ENCODE results near the gene CD3G. TPM values are rescaled to one million over a fixed set of nuclear protein-coding genes. Genes with fewer than 3 reads are reported as not detected.

The CD3G gene
- total and polyA plus RNA-seq, 4 donors = 0.17 to 0.50 (median 0.23) TPM

DNA sequence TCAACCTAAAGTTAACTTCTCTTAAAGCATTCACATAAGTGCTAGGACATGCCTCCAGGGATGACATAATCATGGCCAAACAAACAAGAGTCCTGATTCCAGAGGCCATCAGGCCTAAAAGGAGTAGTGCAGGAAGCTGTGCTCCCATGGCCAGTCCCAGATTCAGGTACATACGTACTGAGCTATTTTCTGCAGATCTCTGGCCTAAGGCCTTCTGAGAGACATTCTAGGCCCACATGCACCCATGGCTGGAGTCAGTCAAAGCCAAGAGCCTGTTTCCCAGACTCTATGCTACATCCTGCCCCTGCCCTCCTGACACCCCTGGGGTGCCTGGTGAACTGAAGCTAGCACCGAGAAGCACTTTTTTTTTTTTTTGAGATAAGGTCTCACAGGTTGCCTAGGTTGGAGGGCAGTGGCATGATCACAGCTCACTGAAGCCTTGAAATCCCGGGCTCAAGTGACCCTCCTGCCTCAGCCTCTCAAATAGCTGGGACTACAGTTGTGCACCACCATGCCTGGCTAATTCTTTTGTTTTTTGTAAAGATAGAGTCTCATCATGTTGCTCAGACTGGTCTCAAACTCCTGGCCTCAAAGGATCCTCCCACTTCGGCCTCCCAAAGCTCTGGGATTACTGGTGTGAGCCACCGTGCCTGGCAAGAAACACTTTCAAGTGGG lies 2.2 kb upstream of the CD3G start:
- Histone ChIP-seq H3K27ac (ENCODE audit: low read depth, low read length) (no peak overlapping the region), H3K4me3 (ENCODE audit: low read depth, low read length) (no peak overlapping the region), H3K27me3 (ENCODE audit: control insufficient read depth, insufficient read depth, low read length) (peaks cover 23% of the 10 kb centered on the region), H3K9me3 (ENCODE audit: control insufficient read depth, insufficient read depth, low read length) (no peaks in the 10 kb centered on the region), H3K36me3 (ENCODE audit: control insufficient read depth, insufficient read depth, low read length) (no peaks in the 10 kb centered on the region), H3K4me1 (ENCODE audit: control insufficient read depth, insufficient read depth, low read length) (no peaks in the 10 kb centered on the region)
- DNase-seq (ENCODE audit: low read depth in 4 of 6, low spot score in 6 of 6) = no peak
- 91% methylated on average over 4 of the region's 5 CpGs for WGBS (ENCODE audit: insufficient coverage)

- DNase-seq (ENCODE audit: low read depth in 4 of 6, low spot score in 6 of 6) = no peak
- Histone ChIP-seq H3K36me3 (ENCODE audit: control insufficient read depth, insufficient read depth, low read length) (no peaks in the 10 kb centered on the region), H3K27ac (ENCODE audit: low read depth, low read length) (no peak within 1 kb of the TSS), H3K9me3 (ENCODE audit: control insufficient read depth, insufficient read depth, low read length) (no peaks in the 10 kb centered on the region), H3K4me1 (ENCODE audit: control insufficient read depth, insufficient read depth, low read length) (no peaks in the 10 kb centered on the region), H3K4me3 (ENCODE audit: low read depth, low read length) (no peak within 1 kb of the TSS), H3K27me3 (ENCODE audit: control insufficient read depth, insufficient read depth, low read length) (peaks cover 23% of the 10 kb centered on the region)
- 80% methylated on average over 12 of the region's 13 CpGs for WGBS (ENCODE audit: insufficient coverage)
These were observed 1.5 kb upstream of the CD3G start, which contains the start of gene CD3D for GRCh38 chr11:118342503-118343161. TSS of gene CD3D (minus strand) at chr11:118342705. CDS start at chr11:118342607, 98 bp downstream.

GRCh38 chr11:118343248-118343647 lies 896 bp upstream of the CD3G start:
- no peaks in the 10 kb centered on the region for H3K9me3 ChIP-seq (ENCODE audit: control insufficient read depth, insufficient read depth, low read length)
- DNase-seq (ENCODE audit: low read depth in 4 of 6, low spot score in 6 of 6) = no peak
- no peaks in the 10 kb centered on the region for H3K36me3 ChIP-seq (ENCODE audit: control insufficient read depth, insufficient read depth, low read length)
- no peaks in the 10 kb centered on the region for H3K4me1 ChIP-seq (ENCODE audit: control insufficient read depth, insufficient read depth, low read length)
- WGBS (ENCODE audit: insufficient coverage) = 58% methylated on average over 7 of the region's 9 CpGs
- peaks cover 24% of the 10 kb centered on the region for H3K27me3 ChIP-seq (ENCODE audit: control insufficient read depth, insufficient read depth, low read length)
- no peak overlapping the region for H3K27ac ChIP-seq (ENCODE audit: low read depth, low read length)
- H3K4me3 ChIP-seq (ENCODE audit: low read depth, low read length) = no peak overlapping the region

DNA sequence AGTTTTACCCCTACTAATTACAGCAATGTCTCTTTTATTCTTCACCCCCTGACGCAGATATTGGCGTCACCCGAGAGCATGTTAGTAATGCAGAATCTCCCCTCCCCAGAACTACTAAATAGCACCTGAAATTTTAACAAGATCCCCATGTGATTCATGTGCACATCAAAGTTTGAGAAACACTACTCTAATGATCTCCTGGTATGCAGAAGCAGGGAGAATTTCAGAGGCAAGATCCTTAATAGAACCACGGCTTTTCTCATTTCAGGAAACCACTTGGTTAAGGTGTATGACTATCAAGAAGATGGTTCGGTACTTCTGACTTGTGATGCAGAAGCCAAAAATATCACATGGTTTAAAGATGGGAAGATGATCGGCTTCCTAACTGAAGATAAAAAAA lies 5.3 kb downstream of the CD3G start:
- Histone ChIP-seq H3K4me1 (ENCODE audit: control insufficient read depth, insufficient read depth, low read length) (no peaks in the 10 kb centered on the region), H3K36me3 (ENCODE audit: control insufficient read depth, insufficient read depth, low read length) (no peaks in the 10 kb centered on the region), H3K27me3 (ENCODE audit: control insufficient read depth, insufficient read depth, low read length) (peaks cover 35% of the 10 kb centered on the region), H3K9me3 (ENCODE audit: control insufficient read depth, insufficient read depth, low read length) (no peaks in the 10 kb centered on the region), H3K27ac (ENCODE audit: low read depth, low read length) (no peak overlapping the region), H3K4me3 (ENCODE audit: low read depth, low read length) (no peak overlapping the region)
- DNase-seq (ENCODE audit: low read depth in 4 of 6, low spot score in 6 of 6) = no peak
- 70% methylated on average over 4 of the region's 6 CpGs for WGBS (ENCODE audit: insufficient coverage)

GRCh38 chr11:118353084-118353710 lies 9.1 kb downstream of the CD3G start:
- Histone ChIP-seq H3K4me1 (ENCODE audit: control insufficient read depth, insufficient read depth, low read length) (no peaks in the 10 kb centered on the region), H3K36me3 (ENCODE audit: control insufficient read depth, insufficient read depth, low read length) (no peaks in the 10 kb centered on the region), H3K9me3 (ENCODE audit: control insufficient read depth, insufficient read depth, low read length) (no peaks in the 10 kb centered on the region), H3K27ac (ENCODE audit: low read depth, low read length) (no peak overlapping the region), H3K4me3 (ENCODE audit: low read depth, low read length) (no peak overlapping the region), H3K27me3 (ENCODE audit: control insufficient read depth, insufficient read depth, low read length) (peaks cover 20% of the 10 kb centered on the region)
- peak in 5 of 6 donors; percentile 10 to 76 (median 15) for DNase-seq (ENCODE audit: low read depth in 4 of 6, low spot score in 6 of 6)
- no CpG with 5 or more reads among the region's 6 CpGs for WGBS (ENCODE audit: insufficient coverage)

GRCh38 chr11:118358071-118358470 lies 13.9 kb downstream of the CD3G start:
- Histone ChIP-seq H3K27me3 (ENCODE audit: control insufficient read depth, insufficient read depth, low read length) (no peaks in the 10 kb centered on the region), H3K4me1 (ENCODE audit: control insufficient read depth, insufficient read depth, low read length) (peaks cover 9% of the 10 kb centered on the region), H3K4me3 (ENCODE audit: low read depth, low read length) (no peak overlapping the region), H3K36me3 (ENCODE audit: control insufficient read depth, insufficient read depth, low read length) (no peaks in the 10 kb centered on the region), H3K9me3 (ENCODE audit: control insufficient read depth, insufficient read depth, low read length) (no peaks in the 10 kb centered on the region), H3K27ac (ENCODE audit: low read depth, low read length) (no peak overlapping the region)
- whole genome bisulfite sequencing (ENCODE audit: insufficient coverage) = no CpG with 5 or more reads among the region's 3 CpGs
- no peak for DNase-seq (ENCODE audit: low read depth in 4 of 6, low spot score in 6 of 6)

- H3K27me3 ChIP-seq (ENCODE audit: control insufficient read depth, insufficient read depth, low read length) = no peaks in the 10 kb centered on the region
- H3K27ac ChIP-seq (ENCODE audit: low read depth, low read length) = peak within 1 kb of the TSS; percentile 62
- H3K36me3 ChIP-seq (ENCODE audit: control insufficient read depth, insufficient read depth, low read length) = peaks cover 3% of the 10 kb centered on the region
- no peaks in the 10 kb centered on the region for H3K9me3 ChIP-seq (ENCODE audit: control insufficient read depth, insufficient read depth, low read length)
- peaks cover 9% of the 10 kb centered on the region for H3K4me1 ChIP-seq (ENCODE audit: control insufficient read depth, insufficient read depth, low read length)
- WGBS (ENCODE audit: insufficient coverage) = under 1% methylated on average over 31 of the region's 33 CpGs
- peak; percentile 87 to 99 (median 95) for DNase-seq (ENCODE audit: low read depth in 4 of 6, low spot score in 6 of 6)
- peak within 1 kb of the TSS; percentile 95 for H3K4me3 ChIP-seq (ENCODE audit: low read depth, low read length)
These were observed 15.3 kb downstream of the CD3G start, which contains the start of gene UBE4A for GRCh38 chr11:118359295-118359958. TSS of gene UBE4A (plus strand) at chr11:118359600. CDS start at chr11:118365081, 5,481 bp downstream.

- H3K27me3 ChIP-seq (ENCODE audit: control insufficient read depth, insufficient read depth, low read length) = no peaks in the 10 kb centered on the region
- DNase-seq (ENCODE audit: low read depth in 4 of 6, low spot score in 6 of 6) = no peak
- no CpG with 5 or more reads among the region's 3 CpGs for WGBS (ENCODE audit: insufficient coverage)
- H3K4me3 ChIP-seq (ENCODE audit: low read depth, low read length) = no peak overlapping the region
- no peaks in the 10 kb centered on the region for H3K9me3 ChIP-seq (ENCODE audit: control insufficient read depth, insufficient read depth, low read length)
- H3K27ac ChIP-seq (ENCODE audit: low read depth, low read length) = no peak overlapping the region
- no peaks in the 10 kb centered on the region for H3K4me1 ChIP-seq (ENCODE audit: control insufficient read depth, insufficient read depth, low read length)
- H3K36me3 ChIP-seq (ENCODE audit: control insufficient read depth, insufficient read depth, low read length) = peaks cover 15% of the 10 kb centered on the region
These were observed 20.9 kb downstream of the CD3G start for GRCh38 chr11:118364956-118365615.

GRCh38 chr11:118366287-118366686 lies 22.1 kb downstream of the CD3G start:
- no peaks in the 10 kb centered on the region for H3K4me1 ChIP-seq (ENCODE audit: control insufficient read depth, insufficient read depth, low read length)
- no peaks in the 10 kb centered on the region for H3K27me3 ChIP-seq (ENCODE audit: control insufficient read depth, insufficient read depth, low read length)
- WGBS (ENCODE audit: insufficient coverage) = 100% methylated on average over 1 of the region's 1 CpG
- DNase-seq (ENCODE audit: low read depth in 4 of 6, low spot score in 6 of 6) = peak in 1 of 6 donors; percentile 4
- H3K4me3 ChIP-seq (ENCODE audit: low read depth, low read length) = no peak overlapping the region
- peaks cover 23% of the 10 kb centered on the region for H3K36me3 ChIP-seq (ENCODE audit: control insufficient read depth, insufficient read depth, low read length)
- no peak overlapping the region for H3K27ac ChIP-seq (ENCODE audit: low read depth, low read length)
- no peaks in the 10 kb centered on the region for H3K9me3 ChIP-seq (ENCODE audit: control insufficient read depth, insufficient read depth, low read length)

All from spinal cord (tissue), 10 donors.